ENCODE results near the gene MEF2C.

The MEF2C gene

GRCh38 chr5:88879724-88880123 is 3.3 kb downstream of the MEF2C start:
- Histone ChIP-seq H3K79me2 (ENCODE audit: insufficient read depth, low read length) (peaks cover 81% of the 10 kb centered on the region), H3K9me2 (ENCODE audit: low read depth, low read length) (no peaks in the 10 kb centered on the region), H3K36me3 (ENCODE audit: insufficient read depth, low read length) (no peaks in the 10 kb centered on the region; the same call in 1 of the 2 replicates), H3F3A (ENCODE audit: insufficient read depth, low read length) (no peaks in the 10 kb centered on the region), H3K4me3 (ENCODE audit: low read depth, low read length, poor library complexity, severe bottlenecking) (peak overlapping the region; percentile 94), H3K9me3 (ENCODE audit: low read length) (no peaks in the 10 kb centered on the region), H3K4me2 (ENCODE audit: low read length) (peak overlapping the region; percentile 90), H2AFZ (ENCODE audit: low read length) (no peak overlapping the region), H4K20me1 (ENCODE audit: insufficient read depth, low read length) (no peaks in the 10 kb centered on the region), H3K9ac (ENCODE audit: low read length) (peak overlapping the region; percentile 98), H3K27ac (ENCODE audit: low read depth, low read length, poor library complexity, severe bottlenecking) (peak overlapping the region; percentile 71), H3K4me1 (ENCODE audit: insufficient read depth, low read length, severe bottlenecking) (peaks cover 68% of the 10 kb centered on the region), H3K27me3 (ENCODE audit: insufficient read depth, low read length) (no peaks in the 10 kb centered on the region)
- TF ChIP-seq EZH2 (IDR thresholded peaks at IDR 0.05; ENCODE audit: borderline replicate concordance, low read length) (no peak), CTCF (IDR thresholded peaks at IDR 0.05; ENCODE audit: low read length) (no peak)

- Histone ChIP-seq H3K79me2 (ENCODE audit: insufficient read depth, low read length) (peaks cover 89% of the 10 kb centered on the region), H3K4me1 (ENCODE audit: insufficient read depth, low read length, severe bottlenecking) (peaks cover 61% of the 10 kb centered on the region), H3K27me3 (ENCODE audit: insufficient read depth, low read length) (no peaks in the 10 kb centered on the region), H3K9me3 (ENCODE audit: low read length) (no peaks in the 10 kb centered on the region), H3K9me2 (ENCODE audit: low read depth, low read length) (no peaks in the 10 kb centered on the region), H3K4me3 (ENCODE audit: low read depth, low read length, poor library complexity, severe bottlenecking) (peak overlapping the region; percentile 94), H3K36me3 (ENCODE audit: insufficient read depth, low read length) (peaks cover 4% of the 10 kb centered on the region), H3K27ac (ENCODE audit: low read depth, low read length, poor library complexity, severe bottlenecking) (peak overlapping the region; percentile 38), H4K20me1 (ENCODE audit: insufficient read depth, low read length) (no peaks in the 10 kb centered on the region), H2AFZ (ENCODE audit: low read length) (no peak overlapping the region), H3F3A (ENCODE audit: insufficient read depth, low read length) (no peaks in the 10 kb centered on the region), H3K4me2 (ENCODE audit: low read length) (peak overlapping the region; percentile 90), H3K9ac (ENCODE audit: low read length) (no peak overlapping the region)
- TF ChIP-seq EZH2 (IDR thresholded peaks at IDR 0.05; ENCODE audit: borderline replicate concordance, low read length) (no peak), CTCF (IDR thresholded peaks at IDR 0.05; ENCODE audit: low read length) (peak; percentile 23; the same call in 1 of the 2 replicates)
These were observed 4.0 kb downstream of the MEF2C start for GRCh38 chr5:88878976-88879375.

GRCh38 chr5:88877826-88878225 is 5.2 kb downstream of the MEF2C start:
- H2AFZ ChIP-seq (ENCODE audit: low read length) = no peak overlapping the region
- no peaks in the 10 kb centered on the region for H4K20me1 ChIP-seq (ENCODE audit: insufficient read depth, low read length)
- peaks cover 61% of the 10 kb centered on the region for H3K4me1 ChIP-seq (ENCODE audit: insufficient read depth, low read length, severe bottlenecking)
- peaks cover 13% of the 10 kb centered on the region for H3K36me3 ChIP-seq (ENCODE audit: insufficient read depth, low read length)
- H3K79me2 ChIP-seq (ENCODE audit: insufficient read depth, low read length) = peaks cover 100% of the 10 kb centered on the region
- no peak overlapping the region; the same call in 1 of the 2 replicates for H3K9ac ChIP-seq (ENCODE audit: low read length)
- TF ChIP-seq EZH2 (IDR thresholded peaks at IDR 0.05; ENCODE audit: borderline replicate concordance, low read length) (no peak), CTCF (IDR thresholded peaks at IDR 0.05; ENCODE audit: low read length) (no peak)
- peak overlapping the region; percentile 90 for H3K4me2 ChIP-seq (ENCODE audit: low read length)
- H3K27ac ChIP-seq (ENCODE audit: low read depth, low read length, poor library complexity, severe bottlenecking) = peak overlapping the region; percentile 38
- peak overlapping the region; percentile 36 for H3K4me3 ChIP-seq (ENCODE audit: low read depth, low read length, poor library complexity, severe bottlenecking)
- no peaks in the 10 kb centered on the region for H3F3A ChIP-seq (ENCODE audit: insufficient read depth, low read length)
- no peaks in the 10 kb centered on the region for H3K27me3 ChIP-seq (ENCODE audit: insufficient read depth, low read length)
- no peaks in the 10 kb centered on the region for H3K9me2 ChIP-seq (ENCODE audit: low read depth, low read length)
- no peaks in the 10 kb centered on the region for H3K9me3 ChIP-seq (ENCODE audit: low read length)
